OCI-LY3 (cell line): ENCODE measurements around the gene SH3TC2.

Experiments
- H2AFZ ChIP-seq: fragments of 200-600, 300-600 bp; shearing (Covaris generic); 2 replicates; pipeline ENCODE4 v1.6.0; 2014; ENCODE audit warnings: antibody characterized with exemption, low read depth, low read length
- H3K27ac ChIP-seq: fragments of 200-600, 300-600 bp; sonication (generic); 2 replicates; pipeline ENCODE4 v1.5.1; 2014; ENCODE audit warnings: mild to moderate bottlenecking, low read length, moderate library complexity, mixed read lengths
- H3K27me3 ChIP-seq: fragments of 200-600, 300-600 bp; sonication (generic); 2 replicates; pipeline ENCODE4 v1.6.1; 2014; ENCODE audit warnings: low read depth, low read length, mixed read lengths
- H3K36me3 ChIP-seq: fragments of 200-600, 300-600 bp; sonication (generic); replicated peaks from 2 replicates; pipeline ENCODE3; 2014; ENCODE audit warnings: low read depth, low read length, mixed read lengths
- H3K4me1 ChIP-seq: fragments of 300-600, 200-600 bp; sonication (generic); 2 replicates; pipeline ENCODE4 v1.6.1; 2014; ENCODE audit warnings: low read length, mixed read lengths
- H3K4me2 ChIP-seq: fragments of 200-600, 300-600 bp; sonication (generic); 2 replicates; pipeline ENCODE4 v1.6.1; 2014; ENCODE audit warnings: low read length, mixed read lengths
- H3K4me3 ChIP-seq: fragments of 300-600, 200-600 bp; sonication (generic); 2 replicates; pipeline ENCODE4 v1.5.1; 2014; ENCODE audit warnings: antibody characterized with exemption, mild to moderate bottlenecking, low read length, moderate library complexity
- H3K79me2 ChIP-seq: fragments of 300-600, 200-600 bp; shearing (Covaris generic); 2 replicates; pipeline ENCODE4 v1.6.1; 2014; ENCODE audit warnings: mild to moderate bottlenecking, low read length, mixed read lengths
- H3K9ac ChIP-seq: fragments of 300-600, 200-600 bp; shearing (Covaris generic); 2 replicates; pipeline ENCODE4 v1.6.0; 2014; ENCODE audit warnings: mild to moderate bottlenecking, low read length, moderate library complexity
- H3K9me3 ChIP-seq: fragments of 200-600, 300-600 bp; shearing (Covaris generic); 2 replicates; pipeline ENCODE4 v1.6.1; 2014; ENCODE audit warnings: low read length, mixed read lengths; ENCODE audit not compliant: insufficient read depth
- H4K20me1 ChIP-seq: fragments of 200-600, 300-600 bp; sonication (generic); 2 replicates; pipeline ENCODE4 v1.6.1; 2016; ENCODE audit warnings: low read length, mixed read lengths; ENCODE audit not compliant: insufficient read depth
- CTCF ChIP-seq: fragments of 200-600, 300-600 bp; sonication (generic); IDR thresholded peaks from 2 replicates; pipeline ENCODE4 v1.5.1; 2014; ENCODE audit warnings: antibody characterized with exemption, low read length, low read depth
- EZH2phosphoT487 ChIP-seq: fragments of 200-600 bp; shearing (Covaris generic); IDR thresholded peaks from 2 replicates; pipeline ENCODE4 v1.6.1; 2018; ENCODE audit warnings: antibody characterized with exemption, mixed run types, low read depth

SH3TC2 gene

DNA sequence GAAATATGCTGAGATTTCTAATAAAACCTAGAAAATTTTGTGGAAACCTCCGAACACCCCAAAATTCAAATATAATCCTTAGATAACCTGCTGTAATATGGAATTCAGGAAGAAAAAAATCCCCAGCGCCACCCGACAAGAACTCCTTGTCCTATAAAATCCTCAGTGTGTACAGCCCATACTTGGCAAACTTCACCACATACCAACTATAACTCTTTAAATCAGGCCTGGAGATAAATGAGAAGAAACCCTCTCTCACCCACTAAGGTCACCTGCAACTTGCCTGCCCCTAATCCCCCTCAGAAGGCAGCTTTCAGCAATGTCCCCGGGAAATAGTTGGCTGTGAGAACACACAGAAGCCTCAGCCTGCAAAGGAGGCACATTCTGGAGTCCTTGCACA lies 90.5 kb downstream of the SH3TC2 start:
- H4K20me1 ChIP-seq = no peaks in the 10 kb centered on the region
- no peak overlapping the region for H3K4me2 ChIP-seq
- no peak overlapping the region for H2AFZ ChIP-seq
- no peak for TF ChIP-seq EZH2phosphoT487
- no peak for TF ChIP-seq CTCF
- H3K4me3 ChIP-seq = no peak overlapping the region
- H3K36me3 ChIP-seq = no peaks in the 10 kb centered on the region
- no peaks in the 10 kb centered on the region for H3K79me2 ChIP-seq
- H3K9me3 ChIP-seq = no peaks in the 10 kb centered on the region
- no peak overlapping the region for H3K27ac ChIP-seq
- no peak overlapping the region for H3K9ac ChIP-seq
- H3K4me1 ChIP-seq = no peaks in the 10 kb centered on the region
- H3K27me3 ChIP-seq = 0 out of 2 replicates have a peak, but pooled peaks cover 3% of the 10 kb centered on the region

DNA sequence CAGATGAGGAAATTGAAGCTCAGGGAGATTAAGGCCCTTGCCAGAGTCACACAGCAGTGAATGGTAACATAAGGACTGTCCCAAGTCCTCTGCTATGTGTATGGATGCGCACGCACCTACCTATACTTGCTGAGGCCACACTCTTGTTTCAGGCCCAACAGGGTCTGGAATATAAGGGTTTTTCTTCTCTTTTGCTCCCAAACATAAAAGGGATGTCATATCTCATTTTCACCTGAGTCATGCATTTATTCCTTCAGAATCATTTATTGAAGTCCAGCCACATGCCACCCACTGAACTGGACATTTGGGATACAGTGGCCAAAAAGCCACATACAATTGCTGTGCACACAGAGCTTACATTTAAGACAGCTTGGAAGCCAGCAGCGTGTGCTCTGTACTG lies 92.0 kb downstream of the SH3TC2 start:
- no peak overlapping the region for H3K27ac ChIP-seq
- no peak overlapping the region for H3K4me3 ChIP-seq
- no peak overlapping the region for H3K4me2 ChIP-seq
- no peaks in the 10 kb centered on the region for H3K4me1 ChIP-seq
- H3K9me3 ChIP-seq = no peaks in the 10 kb centered on the region
- no peaks in the 10 kb centered on the region for H3K79me2 ChIP-seq
- H3K36me3 ChIP-seq = no peaks in the 10 kb centered on the region
- TF ChIP-seq CTCF = no peak
- no peak for TF ChIP-seq EZH2phosphoT487
- H3K9ac ChIP-seq = no peak overlapping the region
- 0 out of 2 replicates have a peak, but pooled peaks cover 6% of the 10 kb centered on the region for H3K27me3 ChIP-seq
- H2AFZ ChIP-seq = no peak overlapping the region
- no peaks in the 10 kb centered on the region for H4K20me1 ChIP-seq

GRCh38 chr5:148970228-148970627 lies 92.6 kb downstream of the SH3TC2 start:
- no peak overlapping the region for H3K27ac ChIP-seq
- no peaks in the 10 kb centered on the region for H3K4me1 ChIP-seq
- TF ChIP-seq EZH2phosphoT487 = no peak
- no peak for TF ChIP-seq CTCF
- 0 out of 2 replicates have a peak, but pooled peaks cover 6% of the 10 kb centered on the region for H3K27me3 ChIP-seq
- no peaks in the 10 kb centered on the region for H3K36me3 ChIP-seq
- no peak overlapping the region for H3K4me3 ChIP-seq
- H3K79me2 ChIP-seq = no peaks in the 10 kb centered on the region
- no peaks in the 10 kb centered on the region for H3K9me3 ChIP-seq
- no peak overlapping the region for H2AFZ ChIP-seq
- no peak overlapping the region for H3K4me2 ChIP-seq
- no peaks in the 10 kb centered on the region for H4K20me1 ChIP-seq
- no peak overlapping the region for H3K9ac ChIP-seq

DNA sequence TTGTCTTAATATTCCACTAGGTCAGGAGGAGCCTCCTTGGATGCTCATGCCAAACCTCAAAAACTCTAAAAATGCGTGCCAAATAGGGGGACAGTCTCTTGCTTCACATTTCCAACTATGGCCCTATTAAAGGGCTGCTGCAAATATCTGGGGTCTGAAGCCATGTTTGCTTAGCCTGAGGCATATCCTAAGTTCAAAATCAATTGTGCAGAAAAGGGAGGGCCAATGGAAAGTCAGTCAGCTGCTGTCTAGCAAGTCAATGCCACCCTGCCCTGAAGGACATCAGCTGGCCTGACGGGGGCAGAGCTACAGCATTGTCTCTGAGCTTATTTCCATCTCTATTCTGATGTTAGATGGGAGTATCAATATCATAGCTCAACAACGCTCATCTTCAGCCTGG lies 93.6 kb downstream of the SH3TC2 start:
- H3K27ac ChIP-seq = no peak overlapping the region
- H3K79me2 ChIP-seq = no peaks in the 10 kb centered on the region
- no peak overlapping the region for H3K9ac ChIP-seq
- no peaks in the 10 kb centered on the region for H4K20me1 ChIP-seq
- H3K4me3 ChIP-seq = no peak overlapping the region
- no peaks in the 10 kb centered on the region for H3K36me3 ChIP-seq
- no peak overlapping the region for H3K4me2 ChIP-seq
- no peaks in the 10 kb centered on the region for H3K4me1 ChIP-seq
- TF ChIP-seq CTCF = no peak
- TF ChIP-seq EZH2phosphoT487 = no peak
- no peaks in the 10 kb centered on the region for H3K9me3 ChIP-seq
- H2AFZ ChIP-seq = no peak overlapping the region
- 0 out of 2 replicates have a peak, but pooled peaks cover 6% of the 10 kb centered on the region for H3K27me3 ChIP-seq
